ENCODE data around the gene HEXB. TPM values are rescaled to one million over a fixed set of nuclear protein-coding genes. Genes with fewer than 3 reads are reported as not detected.
"Not testable (repeated sequence)": the region's sequence is repeated elsewhere in the genome, so short reads cannot be mapped to it uniquely, and the experiment has no call there.

HEXB gene
- total RNA-seq, 4 donors from 2014 or later, result 94.2 to 204 (median 136) TPM

DNA sequence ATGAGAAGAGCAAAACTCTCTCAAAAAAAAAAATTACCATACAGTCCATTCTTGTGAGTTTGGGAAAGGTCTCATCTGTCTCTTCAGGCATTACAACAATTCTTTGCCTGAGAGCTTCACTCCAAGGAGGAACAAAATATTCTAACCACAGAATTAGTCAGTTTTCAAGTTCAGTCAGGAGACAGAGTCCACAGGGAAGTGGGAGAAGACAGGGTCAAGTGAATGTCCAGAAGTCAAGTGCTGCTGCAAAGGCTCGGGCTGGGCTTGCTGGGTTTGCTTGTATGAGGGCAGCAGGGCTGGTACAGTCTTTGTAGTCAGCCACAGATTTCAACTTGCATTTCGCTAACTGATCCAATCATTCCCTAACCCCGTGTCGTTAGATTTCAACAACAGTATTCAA lies 17.6 kb upstream of the HEXB start:
- ATAC-seq (ENCODE audit: low FRiP score) (no peak), DNase-seq (ENCODE audit: low spot score) (no peak)
- no peak for TF ChIP-seq CTCF (IDR thresholded peaks at IDR 0.05)

DNA sequence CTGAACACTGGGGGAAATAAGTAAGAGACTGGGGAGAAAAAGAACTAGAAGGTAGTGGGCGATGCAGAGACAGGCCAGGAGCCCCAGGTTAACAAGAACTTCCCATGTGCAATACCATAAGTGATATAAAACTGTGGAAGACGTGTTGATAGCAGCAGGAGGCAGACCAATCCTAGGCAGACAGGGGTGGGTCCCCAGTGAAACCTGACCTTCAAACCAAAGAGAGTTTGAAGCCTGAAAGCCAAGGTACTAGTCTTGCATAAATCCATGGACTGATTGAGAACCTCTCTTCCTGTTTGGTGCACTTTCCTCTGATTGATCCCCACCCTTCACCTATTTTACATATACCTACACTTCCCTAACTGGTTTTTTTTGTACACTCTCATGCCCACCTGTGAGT lies 15.2 kb upstream of the HEXB start:
- no peak for TF ChIP-seq CTCF (IDR thresholded peaks at IDR 0.05)
- DNase-seq (ENCODE audit: low spot score) (no peak), ATAC-seq (ENCODE audit: low FRiP score) (no peak)

GRCh38 chr5:74670396-74671038 lies 14.5 kb upstream of the HEXB start:
- ATAC-seq (ENCODE audit: low FRiP score), result no peak
- no peak for DNase-seq (ENCODE audit: low spot score)
- no peak for TF ChIP-seq CTCF (IDR thresholded peaks at IDR 0.05)

GRCh38 chr5:74672215-74672877 lies 12.7 kb upstream of the HEXB start:
- peak; percentile 26 for ATAC-seq (ENCODE audit: low FRiP score)
- TF ChIP-seq CTCF (IDR thresholded peaks at IDR 0.05), result no peak
- DNase-seq (ENCODE audit: low spot score), result no peak

DNA sequence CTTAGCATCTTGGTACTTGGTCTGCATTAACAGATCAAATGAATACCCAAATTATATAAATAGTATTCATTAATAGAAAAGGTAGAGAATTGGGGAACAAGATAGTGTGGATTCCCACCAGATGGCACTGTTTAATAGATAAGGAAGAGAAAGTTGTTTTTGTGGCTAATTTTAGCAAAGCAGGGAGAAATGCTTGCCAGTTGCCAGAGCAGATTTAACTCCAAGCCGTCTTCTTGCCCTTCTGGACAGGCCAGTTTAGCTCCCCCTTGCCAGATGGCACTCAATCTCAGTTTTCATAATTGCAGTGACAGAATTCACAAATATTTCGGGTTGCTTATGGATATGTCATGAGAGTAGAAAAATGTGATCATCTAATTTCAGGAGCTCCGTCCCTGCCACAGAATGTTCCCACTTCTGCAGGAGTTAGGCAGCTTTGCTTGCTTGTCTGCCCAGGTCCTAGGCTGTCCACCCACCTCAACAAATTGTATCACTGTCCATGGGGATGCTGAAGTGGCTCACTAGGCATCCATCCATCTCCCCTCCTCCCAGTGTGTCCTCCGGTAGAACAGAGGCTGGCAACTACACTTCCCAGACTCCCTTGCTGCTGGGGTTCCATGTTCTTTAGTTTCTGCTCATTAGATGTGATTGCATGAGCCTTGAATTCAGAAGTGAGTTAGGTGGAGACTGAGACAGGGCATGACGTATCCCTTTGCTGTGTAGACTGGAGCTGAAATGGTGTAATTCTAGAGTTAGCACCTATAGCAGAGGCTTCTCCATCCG lies 11.8 kb upstream of the HEXB start:
- no peak for TF ChIP-seq CTCF (IDR thresholded peaks at IDR 0.05)
- ATAC-seq (ENCODE audit: low FRiP score), result no peak
- DNase-seq (ENCODE audit: low spot score), result no peak

DNA sequence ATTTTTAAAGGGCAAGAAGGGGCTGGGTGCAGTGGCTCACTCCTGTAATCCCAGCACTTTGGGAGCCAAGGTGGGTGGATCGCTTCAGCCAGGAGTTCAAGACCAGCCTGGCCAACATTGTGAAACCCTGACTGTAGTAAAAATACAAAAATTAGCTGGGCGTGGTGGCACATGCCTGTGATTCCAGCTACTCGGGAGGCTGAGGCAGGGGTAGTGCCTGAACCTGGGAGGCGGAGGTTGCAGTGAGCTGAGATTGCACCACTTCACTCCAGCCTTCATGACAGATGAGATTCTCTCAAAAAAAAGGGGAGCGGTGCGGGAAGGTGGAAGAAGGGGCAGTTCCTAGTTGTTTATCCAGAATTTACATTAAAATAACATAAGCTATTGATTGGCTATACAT lies 8.6 kb upstream of the HEXB start:
- DNase-seq (ENCODE audit: low spot score); ATAC-seq (ENCODE audit: low FRiP score): not testable (repeated sequence)

GRCh38 chr5:74678123-74678522 lies 6.9 kb upstream of the HEXB start:
- DNase-seq (ENCODE audit: low spot score); ATAC-seq (ENCODE audit: low FRiP score): not testable (repeated sequence)

DNA sequence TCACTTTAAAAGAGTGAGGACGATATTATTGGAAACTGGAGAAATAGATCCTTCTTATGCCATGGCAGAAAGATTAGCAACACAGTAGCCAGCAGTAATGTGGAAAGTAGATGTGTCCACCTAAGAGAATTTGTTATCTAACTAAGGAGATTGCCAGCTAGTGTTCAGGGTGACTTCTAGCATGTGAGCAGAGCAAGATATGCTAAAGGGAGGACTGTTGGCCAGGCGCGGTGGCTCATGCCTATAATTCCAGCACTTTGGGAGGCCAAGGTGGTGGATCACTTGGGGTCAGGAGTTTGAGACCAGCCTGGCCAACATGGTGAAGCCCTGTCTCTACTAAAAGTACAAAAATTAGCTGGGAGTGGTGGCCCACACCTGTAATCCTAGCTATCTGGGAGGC lies 5.7 kb upstream of the HEXB start:
- DNase-seq (ENCODE audit: low spot score); ATAC-seq (ENCODE audit: low FRiP score): not testable (repeated sequence)
